CD14-positive monocyte (primary cell): ENCODE results near the gene POU2F2. TPM values are rescaled to one million over a fixed set of nuclear protein-coding genes. Genes with fewer than 3 reads are reported as not detected.

Experiments
- DNase-seq, 3 donors: peaks; one replicate each; pipeline ENCODE4 v3.0.0-alpha.2; 2011 to 2022
- H2AFZ ChIP-seq: 2 replicates; pipeline ENCODE4 v1.6.0; 2012; ENCODE audit warnings: mild to moderate bottlenecking, low read depth, low read length, inconsistent platforms; ENCODE audit not compliant: insufficient read depth, poor library complexity, severe bottlenecking
- H3K27ac ChIP-seq, 2 donors: 1 replicate in 1 of 2; 2 replicates in 1 of 2; pipeline ENCODE4 v1.5.1; 2012 to 2013; ENCODE audit warnings: low read length in 2 of 2, control low read depth in 1 of 2, inconsistent platforms in 1 of 2, low read depth in 1 of 2, mild to moderate bottlenecking in 1 of 2
- H3K27me3 ChIP-seq, 2 donors: one replicate each; pipeline versions ENCODE4 v1.6.0 to v1.6.1; 2011 to 2013; ENCODE audit warnings: low read length in 2 of 2; ENCODE audit not compliant: control insufficient read depth in 2 of 2, insufficient read depth in 2 of 2
- H3K36me3 ChIP-seq, 2 donors: replicated peaks in 1 of 2; 1 replicate in 1 of 2; 2 replicates in 1 of 2; pipeline versions ENCODE4 v1.5.1 to v1.6.1; 2012 to 2013; ENCODE audit warnings: low read length in 2 of 2, control low read depth in 1 of 2, inconsistent platforms in 1 of 2, mild to moderate bottlenecking in 1 of 2; ENCODE audit not compliant: insufficient read depth in 2 of 2, control insufficient read depth in 1 of 2
- H3K4me1 ChIP-seq, 2 donors: 1 replicate in 1 of 2; 2 replicates in 1 of 2; pipeline versions ENCODE4 v1.5.1 to v1.6.1; 2012 to 2013; ENCODE audit warnings: low read length in 2 of 2, control low read depth in 1 of 2, inconsistent platforms in 1 of 2, mild to moderate bottlenecking in 1 of 2, moderate library complexity in 1 of 2; ENCODE audit not compliant: insufficient read depth in 2 of 2, control insufficient read depth in 1 of 2
- H3K4me2 ChIP-seq: replicated peaks from 2 replicates; pipeline ENCODE3; 2012; ENCODE audit warnings: low read length, moderate library complexity, mild to moderate bottlenecking; ENCODE audit not compliant: poor library complexity, severe bottlenecking; ENCODE audit errors: extremely low read depth
- H3K4me3 ChIP-seq, 3 experiments: fragments of 200-600 bp in 1 of 3; sonication (generic) in 1 of 3; replicated peaks in 1 of 3; 1 replicate in 2 of 3; 2 replicates in 1 of 3; pipeline ENCODE4 v1.5.1; 2011 to 2013; ENCODE audit warnings: low read length in 3 of 3, mild to moderate bottlenecking in 3 of 3, control low read depth in 2 of 3, low read depth in 2 of 3, inconsistent platforms in 1 of 3, moderate library complexity in 1 of 3
- H3K79me2 ChIP-seq: 2 replicates; pipeline ENCODE4 v1.6.0; 2012; ENCODE audit warnings: mild to moderate bottlenecking, control low read depth, inconsistent platforms, low read length, moderate library complexity; ENCODE audit not compliant: insufficient read depth
- H3K9ac ChIP-seq: 2 replicates; pipeline ENCODE4 v1.6.0; 2017; ENCODE audit warnings: low read length, mild to moderate bottlenecking; ENCODE audit not compliant: insufficient read depth, poor library complexity, severe bottlenecking
- H3K9me3 ChIP-seq, 2 donors: replicated peaks in 1 of 2; 1 replicate in 1 of 2; 2 replicates in 1 of 2; pipeline versions ENCODE4 v1.5.1 to v1.6.1; 2012 to 2013; ENCODE audit warnings: low read length in 2 of 2, control low read depth in 1 of 2; ENCODE audit not compliant: control insufficient read depth in 1 of 2, insufficient read depth in 1 of 2
- H4K20me1 ChIP-seq: 2 replicates; pipeline ENCODE4 v1.6.0; 2012; ENCODE audit warnings: mild to moderate bottlenecking, low read length, control low read depth, moderate library complexity; ENCODE audit not compliant: insufficient read depth
- H3K27ac Mint-ChIP-seq, 7 donors: one replicate each; pipeline ENCODE4 v1.8.0; 2020; ENCODE audit warnings: mild to moderate bottlenecking in 7 of 7, mixed read lengths in 7 of 7, moderate library complexity in 6 of 7, inconsistent platforms in 2 of 7
- H3K27me3 Mint-ChIP-seq, 3 donors: one replicate each; pipeline ENCODE4 v1.8.0; 2021 to 2022; ENCODE audit warnings: low read depth in 3 of 3, mild to moderate bottlenecking in 3 of 3, mixed read lengths in 3 of 3, moderate library complexity in 3 of 3, inconsistent platforms in 1 of 3
- H3K36me3 Mint-ChIP-seq, 2 donors: one replicate each; pipeline ENCODE4 v1.8.0; 2020; ENCODE audit warnings: mixed read lengths in 2 of 2, inconsistent platforms in 1 of 2, mild to moderate bottlenecking in 1 of 2
- H3K4me1 Mint-ChIP-seq: one replicate; pipeline ENCODE4 v1.8.0; 2020; ENCODE audit warnings: mild to moderate bottlenecking, mixed read lengths
- H3K4me3 Mint-ChIP-seq, 2 donors: one replicate each; pipeline ENCODE4 v1.8.0; 2020; ENCODE audit warnings: mild to moderate bottlenecking in 2 of 2, mixed read lengths in 2 of 2, moderate library complexity in 1 of 2
- H3K9me3 Mint-ChIP-seq, 7 donors: one replicate each; pipeline ENCODE4 v1.8.0; 2020 to 2022; ENCODE audit warnings: mixed read lengths in 7 of 7, mild to moderate bottlenecking in 6 of 7, moderate library complexity in 6 of 7, inconsistent platforms in 2 of 7
- WGBS: methylation state at CpG from one replicate; pipeline ENCODE4 v1.1.5; 2013; ENCODE audit warnings: missing lambda C conversion rate; ENCODE audit not compliant: insufficient coverage; 5-methylcytosine and 5-hydroxymethylcytosine counted together
- intact Hi-C, 2 donors: fragments of 100-400 bp; cut with micrococcal nuclease; formaldehyde crosslinking; loops; one replicate each; pipeline versions ENCODE4 v1.15.0 to v1.15.1; 2023
- polyA plus RNA-seq, 3 donors: library from polyadenylated mRNA; depleted of rRNA in 1 of 3; unstranded in 2 of 3; stranded (reverse) in 1 of 3; fragments of 300-500 nt in 2 of 3; fragments of >200 nt in 1 of 3; fragmentation: Illumina TruSeq in 2 of 3; gene quantifications; 1 replicate in 2 of 3; 2 replicates in 1 of 3; pipeline ENCODE4 v1.2.3, GENCODE V29; 2012 to 2021
- TF ChIP-seq, protein P1 (sequence below): fragments of 200-600 bp; IDR thresholded peaks from one replicate; pipeline ENCODE4 v1.8.0; 2022; ENCODE audit warnings: antibody characterized with exemption, mild to moderate bottlenecking

POU2F2 gene
- polyA plus RNA-seq, 3 donors, result 20.0 to 147 (median 28.2) TPM

DNA sequence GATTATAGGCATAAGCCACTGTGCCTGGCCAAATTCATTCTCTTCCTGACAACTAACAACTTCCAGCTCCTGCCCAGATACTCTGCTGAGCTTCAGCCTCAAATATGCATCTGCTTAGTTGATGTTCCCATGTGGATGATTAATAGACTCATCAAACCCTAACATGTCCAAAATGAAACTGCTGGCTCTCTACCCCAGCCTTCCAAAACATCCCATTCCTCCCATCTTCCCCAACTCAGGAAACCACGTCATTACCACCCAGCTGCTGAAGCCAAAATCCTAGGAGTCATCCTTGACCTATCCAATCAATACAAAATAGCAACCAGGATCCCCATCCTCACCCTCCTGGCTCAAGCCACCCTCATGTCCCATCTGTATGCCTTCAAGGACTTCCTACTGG is 20.9 kb downstream of the POU2F2 start:
- Histone ChIP-seq H3K4me2 (no peak overlapping the region), H2AFZ (no peak overlapping the region), H3K9ac (no peak overlapping the region), H3K79me2 (peaks cover 11% of the 10 kb centered on the region), H3K27ac (peak overlapping the region in 1 of 2 donors; percentile 56), H3K4me3 (no peak overlapping the region), H3K9me3 (no peaks in the 10 kb centered on the region), H3K36me3 (peaks cover 75 to 94% of the 10 kb centered on the region in 2 donors), H3K4me1 (peaks cover 0 to 13% of the 10 kb centered on the region in 2 donors), H3K27me3 (no peaks in the 10 kb centered on the region), H4K20me1 (peaks cover 100% of the 10 kb centered on the region)
- intact Hi-C loops, result no loop called here
- no peak for DNase-seq
- Mint-ChIP-seq H3K4me1 (peaks cover 30% of the 10 kb centered on the region), H3K36me3 (peaks cover 80 to 94% of the 10 kb centered on the region in 2 donors), H3K9me3 (no peaks in the 10 kb centered on the region), H3K4me3 (no peak overlapping the region), H3K27ac (peak overlapping the region in 6 of 7 donors; percentile 0 to 75 (median 19)), H3K27me3 (peaks cover 0 to 2% (median 0%) of the 10 kb centered on the region in 3 donors)
- TF ChIP-seq, protein P1, sequence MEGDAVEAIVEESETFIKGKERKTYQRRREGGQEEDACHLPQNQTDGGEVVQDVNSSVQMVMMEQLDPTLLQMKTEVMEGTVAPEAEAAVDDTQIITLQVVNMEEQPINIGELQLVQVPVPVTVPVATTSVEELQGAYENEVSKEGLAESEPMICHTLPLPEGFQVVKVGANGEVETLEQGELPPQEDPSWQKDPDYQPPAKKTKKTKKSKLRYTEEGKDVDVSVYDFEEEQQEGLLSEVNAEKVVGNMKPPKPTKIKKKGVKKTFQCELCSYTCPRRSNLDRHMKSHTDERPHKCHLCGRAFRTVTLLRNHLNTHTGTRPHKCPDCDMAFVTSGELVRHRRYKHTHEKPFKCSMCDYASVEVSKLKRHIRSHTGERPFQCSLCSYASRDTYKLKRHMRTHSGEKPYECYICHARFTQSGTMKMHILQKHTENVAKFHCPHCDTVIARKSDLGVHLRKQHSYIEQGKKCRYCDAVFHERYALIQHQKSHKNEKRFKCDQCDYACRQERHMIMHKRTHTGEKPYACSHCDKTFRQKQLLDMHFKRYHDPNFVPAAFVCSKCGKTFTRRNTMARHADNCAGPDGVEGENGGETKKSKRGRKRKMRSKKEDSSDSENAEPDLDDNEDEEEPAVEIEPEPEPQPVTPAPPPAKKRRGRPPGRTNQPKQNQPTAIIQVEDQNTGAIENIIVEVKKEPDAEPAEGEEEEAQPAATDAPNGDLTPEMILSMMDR, result no peak
- 76% methylated on average over 1 of the region's 1 CpG for WGBS

DNA sequence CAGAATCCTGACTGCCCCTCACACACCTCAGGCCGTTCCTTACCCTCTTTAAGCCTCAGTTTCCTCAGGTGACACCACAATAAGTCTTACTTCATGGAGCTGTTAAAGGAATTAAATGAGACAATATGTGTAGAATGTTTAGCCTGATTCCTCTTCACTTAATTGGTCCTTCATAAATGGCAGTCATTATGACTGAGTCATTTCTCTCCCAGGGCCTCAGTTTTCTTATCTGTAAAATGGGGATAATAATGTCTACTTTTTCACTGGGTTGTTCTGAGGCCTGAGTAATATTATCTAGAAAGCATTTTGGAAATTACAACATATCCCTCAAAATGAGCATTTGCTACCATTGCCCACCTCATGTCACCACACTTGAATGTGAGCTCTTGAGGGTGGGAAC is 21.6 kb downstream of the POU2F2 start:
- Histone ChIP-seq H3K36me3 (peaks cover 68 to 94% of the 10 kb centered on the region in 2 donors), H3K27ac (peak overlapping the region; percentile 14 to 46), H3K27me3 (no peaks in the 10 kb centered on the region), H3K4me3 (no peak overlapping the region), H3K9ac (no peak overlapping the region), H4K20me1 (peaks cover 100% of the 10 kb centered on the region), H3K4me1 (peaks cover 0 to 13% of the 10 kb centered on the region in 2 donors), H3K4me2 (no peak overlapping the region), H3K79me2 (peaks cover 11% of the 10 kb centered on the region), H3K9me3 (no peaks in the 10 kb centered on the region), H2AFZ (no peak overlapping the region)
- TF ChIP-seq, protein P1, result no peak
- H3K4me1 Mint-ChIP-seq, result peaks cover 30% of the 10 kb centered on the region
- H3K36me3 Mint-ChIP-seq, result peaks cover 80 to 94% of the 10 kb centered on the region in 2 donors
- DNase-seq, result no peak
- WGBS, result no CpG with 5 or more reads among the region's 1 CpG
- H3K27ac Mint-ChIP-seq, result peak overlapping the region in 3 of 7 donors; percentile 1 to 46 (median 29)
- H3K9me3 Mint-ChIP-seq, result no peaks in the 10 kb centered on the region
- peaks cover 0 to 2% (median 0%) of the 10 kb centered on the region in 3 donors for H3K27me3 Mint-ChIP-seq
- H3K4me3 Mint-ChIP-seq, result no peak overlapping the region
- intact Hi-C loops, result no loop called here
